H1 (cell line): ENCODE results near the gene CBFA2T2. TPM values are rescaled to one million over a fixed set of nuclear protein-coding genes. Genes with fewer than 3 reads are reported as not detected.

ENCODE experiments used
- CTCF ChIA-PET: fragments of 300-600 bp; sonication (Branson Sonifier 250); formaldehyde crosslinking; loops from one replicate; lab custom pipeline; 2021; ENCODE audit not compliant: partially characterized antibody; lab: Charles Lee
- POLR2A ChIA-PET: fragments of 300-600 bp; sonication (Branson Sonifier 250); formaldehyde crosslinking; loops from one replicate; lab custom pipeline; 2021; ENCODE audit warnings: inconsistent platforms; ENCODE audit not compliant: partially characterized antibody; lab: Charles Lee
- DNase-seq, 2 experiments: peaks; one replicate each; pipeline versions ENCODE4 v3.0.0 to v3.0.0-alpha.2; 2010 to 2022; ENCODE audit warnings: low spot score in 2 of 2, low read depth in 1 of 2, mixed read lengths in 1 of 2
- FAIRE-seq: peaks from 2 replicates; lab custom pipeline; 2011; peaks lifted over from hg19 to GRCh38; lab: Jason Lieb, UNC
- H2AFZ ChIP-seq: 2 replicates; pipeline ENCODE4 v1.8.1; 2012; ENCODE audit warnings: low read length, inconsistent platforms
- H2AK5ac ChIP-seq: 2 replicates; pipeline ENCODE4 v1.6.1; 2013; ENCODE audit warnings: low read depth, low read length
- H2BK120ac ChIP-seq: replicated peaks from 2 replicates; pipeline ENCODE3; 2013; ENCODE audit warnings: low read depth, low read length, inconsistent platforms
- H2BK12ac ChIP-seq: 2 replicates; pipeline ENCODE4 v1.6.1; 2013; ENCODE audit warnings: low read depth, low read length
- H2BK15ac ChIP-seq: 2 replicates; pipeline ENCODE4 v1.6.1; 2013; ENCODE audit warnings: low read length
- H2BK20ac ChIP-seq: 2 replicates; pipeline ENCODE4 v1.6.1; 2013; ENCODE audit warnings: low read length
- H2BK5ac ChIP-seq: 2 replicates; pipeline ENCODE4 v1.6.1; 2013; ENCODE audit warnings: low read depth, low read length
- H3K14ac ChIP-seq: 2 replicates; pipeline ENCODE4 v1.6.1; 2013; ENCODE audit warnings: inconsistent platforms; ENCODE audit not compliant: insufficient read length
- H3K18ac ChIP-seq: 2 replicates; pipeline ENCODE4 v1.6.1; 2013; ENCODE audit warnings: low read length; ENCODE audit errors: extremely low read depth
- H3K23ac ChIP-seq: 2 replicates; pipeline ENCODE4 v1.6.1; 2013; ENCODE audit warnings: inconsistent platforms; ENCODE audit not compliant: insufficient read length
- H3K23me2 ChIP-seq: 2 replicates; pipeline ENCODE4 v1.6.1; 2013; ENCODE audit warnings: low read depth, low read length
- H3K27ac ChIP-seq: 2 replicates; pipeline ENCODE4 v1.6.1; 2011; ENCODE audit warnings: low read depth, low read length, inconsistent platforms
- H3K27me3 ChIP-seq, 4 experiments: replicated peaks in 1 of 4; 1 replicate in 1 of 4; 2 replicates in 3 of 4; pipeline versions ENCODE4 v1.6.1 to v1.8.1; 2011 to 2013; ENCODE audit warnings: low read length in 3 of 4, mild to moderate bottlenecking in 3 of 4, inconsistent platforms in 2 of 4, mixed read lengths in 2 of 4, moderate library complexity in 1 of 4; ENCODE audit not compliant: control insufficient read depth in 3 of 4, insufficient read depth in 3 of 4; ENCODE audit errors: extremely low read depth in 1 of 4
- H3K36me3 ChIP-seq, 4 experiments: 2 replicates each; pipeline versions ENCODE4 v1.6.1 to v1.8.1; 2011 to 2013; ENCODE audit warnings: mild to moderate bottlenecking in 4 of 4, low read length in 3 of 4, moderate library complexity in 2 of 4, control low read depth in 1 of 4, inconsistent platforms in 1 of 4; ENCODE audit not compliant: insufficient read depth in 4 of 4, control insufficient read depth in 2 of 4
- H3K4ac ChIP-seq: replicated peaks from 2 replicates; pipeline ENCODE3; 2013; ENCODE audit warnings: low read length, low read depth, mixed read lengths, inconsistent platforms; ENCODE audit not compliant: insufficient read length
- H3K4me1 ChIP-seq, 4 experiments: replicated peaks in 1 of 4; 1 replicate in 1 of 4; 2 replicates in 3 of 4; pipeline versions ENCODE4 v1.6.1 to v1.8.1; 2011 to 2013; ENCODE audit warnings: low read length in 3 of 4, inconsistent platforms in 2 of 4, mixed read lengths in 1 of 4; ENCODE audit not compliant: insufficient read depth in 4 of 4, control insufficient read depth in 3 of 4
- H3K4me2 ChIP-seq, 2 experiments: 2 replicates each; pipeline versions ENCODE4 v1.6.1 to v1.8.1; 2011 to 2013; ENCODE audit warnings: low read depth in 2 of 2, low read length in 2 of 2, control low read depth in 1 of 2, inconsistent platforms in 1 of 2, mild to moderate bottlenecking in 1 of 2; ENCODE audit not compliant: insufficient read depth in 1 of 2
- H3K4me3 ChIP-seq, 4 experiments: fragments of 200-600, 300-600 bp in 1 of 4; sonication (generic), shearing (Covaris generic), sonication (Bioruptor Twin) in 1 of 4; 2 replicates each; pipeline versions ENCODE4 v1.5.1 to v1.8.1; 2011 to 2016; ENCODE audit warnings: low read length in 4 of 4, low read depth in 3 of 4, control low read depth in 2 of 4, inconsistent platforms in 2 of 4, mild to moderate bottlenecking in 2 of 4, mixed read lengths in 1 of 4, moderate library complexity in 1 of 4; ENCODE audit not compliant: insufficient read depth in 2 of 4; ENCODE audit errors: extremely low read depth in 1 of 4
- H3K56ac ChIP-seq: replicated peaks from 2 replicates; pipeline ENCODE3; 2013; ENCODE audit warnings: low read depth, mild to moderate bottlenecking, mixed read lengths, low read length, inconsistent platforms; ENCODE audit not compliant: insufficient read length
- H3K79me1 ChIP-seq: 2 replicates; pipeline ENCODE4 v1.6.1; 2013; ENCODE audit warnings: low read depth, low read length, control low read depth
- H3K79me2 ChIP-seq, 2 experiments: 2 replicates each; pipeline versions ENCODE4 v1.6.1 to v1.8.1; 2012 to 2013; ENCODE audit warnings: low read length in 2 of 2, mild to moderate bottlenecking in 2 of 2, inconsistent platforms in 1 of 2; ENCODE audit not compliant: insufficient read depth in 2 of 2, control insufficient read depth in 1 of 2
- H3K9ac ChIP-seq, 4 experiments: replicated peaks in 1 of 4; 1 replicate in 1 of 4; 2 replicates in 3 of 4; pipeline versions ENCODE4 v1.6.1 to v1.8.1; 2011 to 2013; ENCODE audit warnings: low read depth in 3 of 4, low read length in 3 of 4, control low read depth in 2 of 4, mild to moderate bottlenecking in 2 of 4, moderate library complexity in 2 of 4, inconsistent platforms in 1 of 4; ENCODE audit errors: extremely low read depth in 1 of 4
- H3K9me3 ChIP-seq, 2 experiments: 2 replicates each; pipeline versions ENCODE4 v1.6.1 to v1.8.1; 2012 to 2013; ENCODE audit warnings: mild to moderate bottlenecking in 2 of 2, moderate library complexity in 2 of 2, control low read depth in 1 of 2, inconsistent platforms in 1 of 2, low read depth in 1 of 2, low read length in 1 of 2, mixed read lengths in 1 of 2; ENCODE audit not compliant: insufficient read depth in 2 of 2
- H4K20me1 ChIP-seq, 2 experiments: replicated peaks in 1 of 2; 2 replicates each; pipeline versions ENCODE3 to v1.8.1; 2011 to 2013; ENCODE audit warnings: inconsistent platforms in 2 of 2, low read length in 2 of 2, mild to moderate bottlenecking in 1 of 2; ENCODE audit not compliant: insufficient read depth in 2 of 2, control insufficient read depth in 1 of 2
- H4K5ac ChIP-seq: 2 replicates; pipeline ENCODE4 v1.6.1; 2013; ENCODE audit warnings: low read length, low read depth, mixed read lengths, inconsistent platforms; ENCODE audit not compliant: insufficient read length
- H4K8ac ChIP-seq: 2 replicates; pipeline ENCODE4 v1.8.0; 2013; ENCODE audit warnings: mild to moderate bottlenecking, moderate library complexity, low read length, inconsistent platforms; ENCODE audit not compliant: insufficient read depth; ENCODE audit errors: extremely low read depth
- H4K91ac ChIP-seq: replicated peaks from 2 replicates; pipeline ENCODE3; 2013; ENCODE audit warnings: low read length, mixed read lengths, inconsistent platforms; ENCODE audit not compliant: insufficient read length
- CHD2 ChIP-seq: IDR thresholded peaks from 2 replicates; pipeline ENCODE4 v1.6.1; 2012; ENCODE audit warnings: low read length, improper control_type of control experiment
- CTCF ChIP-seq, 3 experiments: IDR thresholded peaks; 1 replicate in 2 of 3; 2 replicates in 1 of 3; pipeline versions ENCODE4 v1.5.1 to v1.6.1; 2011; ENCODE audit warnings: low read length in 3 of 3, mild to moderate bottlenecking in 3 of 3, inconsistent platforms in 2 of 3, low read depth in 1 of 3, moderate library complexity in 1 of 3; ENCODE audit not compliant: insufficient read depth in 1 of 3; ENCODE audit errors: control extremely low read depth in 1 of 3
- FOSL1 ChIP-seq: IDR thresholded peaks from 2 replicates; pipeline ENCODE4 v1.6.1; 2011; ENCODE audit warnings: mild to moderate bottlenecking, low read depth, low read length, moderate library complexity; ENCODE audit not compliant: insufficient read depth
- HDAC6 ChIP-seq: IDR thresholded peaks from one replicate; pipeline ENCODE4 v1.7.1; 2012; ENCODE audit warnings: low read depth, mild to moderate bottlenecking, inconsistent platforms, low read length, moderate library complexity
- JUN ChIP-seq: IDR thresholded peaks from 2 replicates; pipeline ENCODE4 v1.6.1; 2011; ENCODE audit warnings: low read depth, mild to moderate bottlenecking, improper control_type of control experiment, low read length
- POU5F1 ChIP-seq: IDR thresholded peaks from 2 replicates; pipeline ENCODE4 v1.6.1; 2011; ENCODE audit warnings: low read depth, mild to moderate bottlenecking, low read length, moderate library complexity
- RFX5 ChIP-seq: IDR thresholded peaks from 2 replicates; pipeline ENCODE4 v1.6.1; 2011; ENCODE audit warnings: low read depth, low read length, improper control_type of control experiment, borderline replicate concordance
- RNF2 ChIP-seq: fragments of 200-900, 300-1000 bp; sonication (generic); IDR thresholded peaks from 2 replicates; pipeline ENCODE4 v1.7.1; 2016; ENCODE audit warnings: borderline replicate concordance, low read depth, mild to moderate bottlenecking, antibody characterized with exemption, low read length; ENCODE audit not compliant: poor library complexity, severe bottlenecking; ENCODE audit errors: missing control alignments
- SIRT6 ChIP-seq: IDR thresholded peaks from one replicate; pipeline ENCODE4 v1.7.1; 2012; ENCODE audit warnings: low read length, inconsistent platforms
- TAF7 ChIP-seq: optimal IDR thresholded peaks from 2 replicates; pipeline ENCODE3; 2011; ENCODE audit warnings: low read depth, mild to moderate bottlenecking, inconsistent platforms, low read length, moderate library complexity, borderline replicate concordance
- WGBS, 2 experiments: shearing (Covaris generic) in 1 of 2; methylation state at CpG; one replicate each; pipeline versions ENCODE4 v1.1.6 to v1.1.7; 2013 to 2015; ENCODE audit warnings: low lambda C conversion rate in 2 of 2, mixed read lengths in 2 of 2, inconsistent platforms in 1 of 2, low coverage in 1 of 2, missing lambda C conversion rate in 1 of 2; ENCODE audit not compliant: insufficient replicate concordance in 2 of 2, insufficient coverage in 1 of 2, insufficient read length in 1 of 2; ENCODE audit errors: extremely low coverage in 1 of 2, missing lambda C conversion rate in 1 of 2; 5-methylcytosine and 5-hydroxymethylcytosine counted together
- polyA plus RNA-seq, 7 experiments: library from polyadenylated mRNA; depleted of rRNA in 3 of 7; stranded (reverse) in 5 of 7; unstranded in 2 of 7; fragments of >200 nt in 5 of 7; fragments of 200-250 nt in 2 of 7; gene quantifications; 1 replicate in 5 of 7; 2 replicates in 1 of 7; 4 replicates in 1 of 7; pipeline versions ENCODE4 v1.2.1 to v1.2.3, GENCODE V29; 2011 to 2013; ENCODE audit warnings: missing spikeins in 2 of 7, mixed read lengths in 2 of 7
- total RNA-seq: library from RNA; stranded (reverse); fragmentation: NEBNext Ultra II Directional; extraction: Animal tissue kit (Norgen Biotek cat#: 25700); gene quantifications from 2 replicates; pipeline ENCODE4 v1.2.1, GENCODE V29; 2021

The CBFA2T2 gene
- total and polyA plus RNA-seq, 2 of the 8 experiments (the other 6 are each of a cell fraction or from before 2014, with no cell fraction given), result 11.6 to 12.9 TPM

DNA sequence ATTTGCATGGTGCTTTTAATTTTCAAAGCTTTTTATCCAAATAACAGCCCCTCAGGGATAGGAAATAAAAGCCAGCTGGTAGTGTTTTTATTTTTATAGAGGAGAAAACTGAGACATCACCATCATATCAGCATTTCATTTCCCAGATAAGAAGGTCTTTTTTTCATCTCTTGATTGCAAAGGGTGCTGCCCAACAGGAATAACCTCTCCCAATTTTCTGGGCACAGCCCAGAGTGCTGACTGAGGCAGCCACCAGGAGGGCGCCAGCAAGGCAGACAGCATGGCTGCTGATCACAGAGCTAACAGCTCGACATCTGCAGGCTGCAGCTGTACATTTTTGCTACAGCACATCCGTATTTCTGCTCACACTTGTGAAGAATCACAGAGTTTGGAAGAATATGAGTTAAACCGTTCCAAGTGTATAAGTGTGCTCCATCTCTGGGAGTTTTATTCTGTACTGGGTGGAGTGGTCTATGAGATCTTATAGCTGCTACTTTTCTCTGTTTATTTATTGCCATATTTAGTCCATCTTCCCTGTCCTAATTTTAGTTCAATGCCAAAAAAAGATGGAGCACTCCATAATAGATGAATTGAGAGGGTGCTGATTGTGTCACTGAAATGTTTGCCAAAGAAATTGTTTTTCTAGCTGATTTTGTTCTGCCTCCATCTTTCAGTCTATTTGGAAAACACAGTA lies 86.7 kb downstream of the CBFA2T2 start:
- Histone ChIP-seq H4K91ac (no peak overlapping the region), H4K8ac (no peak overlapping the region), H3K18ac (no peak overlapping the region), H3K4me1 (peaks cover 0 to 6% (median 0%) of the 10 kb centered on the region in 4 experiments; a peak in 1 of 7 replicates), H3K9ac (no peak overlapping the region), H3K4me3 (no peak overlapping the region), H3K27ac (no peak overlapping the region), H3K23ac (no peak overlapping the region), H4K5ac (no peak overlapping the region), H2BK15ac (no peak overlapping the region), H3K14ac (no peak overlapping the region), H3K27me3 (no peaks in the 10 kb centered on the region), H2AFZ (no peak overlapping the region), H3K4ac (no peak overlapping the region), H3K79me1 (no peaks in the 10 kb centered on the region; the same call in 1 of the 2 replicates), H3K36me3 (no peaks in the 10 kb centered on the region), H3K9me3 (no peaks in the 10 kb centered on the region), H3K4me2 (no peak overlapping the region), H3K79me2 (no peaks in the 10 kb centered on the region), H4K20me1 (peaks cover 0 to 2% of the 10 kb centered on the region in 2 experiments), H3K23me2 (no peaks in the 10 kb centered on the region), H2BK120ac (no peak overlapping the region), H2BK12ac (no peak overlapping the region), H2BK20ac (no peak overlapping the region), H2BK5ac (no peak overlapping the region), H2AK5ac (no peak overlapping the region), H3K56ac (no peak overlapping the region)
- FAIRE-seq (no peak), DNase-seq (no peak)
- ChIA-PET CTCF (interaction anchor here (0.8 to 4.0 kb wide), 7 partner anchors 9 to 106 kb away, joined by 3 to 14 read pairs (median 4); no protein-coding TSS in a partner anchor), POLR2A (interaction anchor here (0.7 kb wide), 1 partner anchor 11 kb away, joined by 3 read pairs; no protein-coding TSS in a partner anchor)
- WGBS, 2 experiments, result 71% methylated on average over 4 of the region's 4 CpGs; no CpG with 5 or more reads in 1 of the 2 experiments
- TF ChIP-seq RNF2, result no peak
- peak; percentile 27 to 53 (median 31); a peak in 3 of 4 replicates for TF ChIP-seq CTCF (IDR thresholded peaks at IDR 0.05; ENCODE audit: control extremely low read depth in 1 of 3, insufficient read depth in 1 of 3, low read depth in 1 of 3, low read length in 3 of 3)
- TF ChIP-seq RFX5, result no peak
- no peak for TF ChIP-seq FOSL1
- no peak for TF ChIP-seq POU5F1
- TF ChIP-seq TAF7, result no peak
- no peak for TF ChIP-seq HDAC6
- no peak for TF ChIP-seq JUN
- TF ChIP-seq CHD2, result no peak
- no peak for TF ChIP-seq SIRT6
